HL-60 (cell line): ENCODE data around the gene FAM20A.

Experiments used
- DNase-seq, 2 experiments: peaks; one replicate each; pipeline ENCODE4 v3.0.0-alpha.2; 2010 to 2020; ENCODE audit warnings: low read depth in 1 of 2, low spot score in 1 of 2
- H3K27ac ChIP-seq: fragments of 250-450 bp; sonication (Bioruptor Pico); replicated peaks from 2 replicates; pipeline ENCODE4 v1.5.1; 2020; ENCODE audit warnings: mild to moderate bottlenecking, moderate library complexity
- H3K27me3 ChIP-seq: fragments of 250-450 bp; sonication (Bioruptor Pico); 2 replicates; pipeline ENCODE4 v1.5.1; 2021; ENCODE audit warnings: mild to moderate bottlenecking, moderate library complexity; ENCODE audit not compliant: insufficient read depth, poor library complexity, severe bottlenecking
- H3K4me3 ChIP-seq: replicated peaks from 2 replicates; pipeline ENCODE4 v1.5.1; 2011; ENCODE audit warnings: mild to moderate bottlenecking, control low read depth, low read length; ENCODE audit not compliant: insufficient read depth
- CTCF ChIP-seq: IDR thresholded peaks from one replicate; pipeline ENCODE4 v1.5.1; 2011; ENCODE audit warnings: low read length, control low read depth, inconsistent platforms; ENCODE audit not compliant: insufficient read depth
- GABPA ChIP-seq: IDR thresholded peaks from 2 replicates; pipeline ENCODE4 v1.6.1; 2012; ENCODE audit warnings: low read depth
- POLR2AphosphoS5 ChIP-seq: IDR thresholded peaks from 2 replicates; pipeline ENCODE4 v1.6.1; 2012; ENCODE audit warnings: low read depth
- REST ChIP-seq: IDR thresholded peaks from 2 replicates; pipeline ENCODE4 v1.6.1; 2012; ENCODE audit warnings: low read depth; ENCODE audit not compliant: insufficient replicate concordance
- SPI1 ChIP-seq: IDR thresholded peaks from 2 replicates; pipeline ENCODE4 v1.6.1; 2012; ENCODE audit warnings: low read depth, mild to moderate bottlenecking, borderline replicate concordance

FAM20A gene

GRCh38 chr17:68516732-68517131 lies 84.4 kb downstream of the FAM20A start:
- no peak for DNase-seq

GRCh38 chr17:68514831-68515635 lies 86.1 kb downstream of the FAM20A start:
- TF ChIP-seq POLR2AphosphoS5, result no peak
- TF ChIP-seq GABPA, result no peak
- TF ChIP-seq REST, result no peak
- TF ChIP-seq CTCF, result no peak
- TF ChIP-seq SPI1, result no peak
- H3K27me3 ChIP-seq, result no peaks in the 10 kb centered on the region
- no peak for DNase-seq
- H3K4me3 ChIP-seq, result no peak overlapping the region
- no peak overlapping the region for H3K27ac ChIP-seq

More at GRCh38 chr17:68516732-68517131, 84.4 kb downstream of the FAM20A start:
- Histone ChIP-seq H3K4me3 (no peak overlapping the region), H3K27ac (no peak overlapping the region), H3K27me3 (no peaks in the 10 kb centered on the region)
- no peak for TF ChIP-seq REST
- no peak for TF ChIP-seq POLR2AphosphoS5
- no peak for TF ChIP-seq CTCF
- TF ChIP-seq SPI1, result no peak

GRCh38 chr17:68513932-68514331 lies 87.2 kb downstream of the FAM20A start:
- peak overlapping the region; percentile 67 for H3K4me3 ChIP-seq
- H3K27me3 ChIP-seq, result no peaks in the 10 kb centered on the region
- TF ChIP-seq SPI1 (no peak), REST (no peak), POLR2AphosphoS5 (no peak), GABPA (no peak), CTCF (no peak)
- DNase-seq, result no peak
- H3K27ac ChIP-seq, result peak overlapping the region; percentile 95
